Right atrium auricular region (tissue), 2 donors: ENCODE data around the gene CLSTN1. TPM values are rescaled to one million over a fixed set of nuclear protein-coding genes. Genes with fewer than 3 reads are reported as not detected.

ENCODE experiments used
- DNase-seq: peaks from one replicate; pipeline ENCODE4 v3.0.0-alpha.2; 2019; ENCODE audit warnings: low spot score
- H3K27ac ChIP-seq, 2 donors: fragments of 200-600 bp; sonication (generic); 1 replicate in 1 of 2; 2 replicates in 1 of 2; pipeline ENCODE4 v1.5.1; 2016 to 2019
- H3K27me3 ChIP-seq, 2 donors: fragments of 200-600 bp; sonication (generic); one replicate each; pipeline versions ENCODE4 v1.5.1 to v1.6.0; 2017 to 2019
- H3K36me3 ChIP-seq: fragments of 200-600 bp; sonication (generic); one replicate; pipeline ENCODE4 v1.5.1; 2016
- H3K4me1 ChIP-seq, 2 donors: fragments of 200-600 bp; sonication (generic); one replicate each; pipeline versions ENCODE4 v1.5.1 to v1.6.0; 2017 to 2019
- H3K4me3 ChIP-seq, 2 donors: fragments of 200-600 bp; sonication (generic); 1 replicate in 1 of 2; 2 replicates in 1 of 2; pipeline ENCODE4 v1.5.1; 2017 to 2019; ENCODE audit warnings: mild to moderate bottlenecking in 1 of 2, moderate library complexity in 1 of 2
- H3K9me3 ChIP-seq, 2 donors: fragments of 200-600 bp; sonication (generic); one replicate each; pipeline ENCODE4 v1.5.1; 2019
- total RNA-seq, 2 donors: library from RNA; depleted of rRNA; stranded (reverse); fragments of >200 nt; gene quantifications; one replicate each; pipeline ENCODE4 v1.1.0, GENCODE V29; 2016
- TF ChIP-seq, protein P1 (sequence below), 2 donors: fragments of 200-600 bp; sonication (generic); IDR thresholded peaks; one replicate each; pipeline ENCODE4 v1.5.1; 2019; ENCODE audit warnings: antibody characterized with exemption in 2 of 2

The CLSTN1 gene
- total RNA-seq, 2 donors from 2014 or later, result 47.5 to 54.0 TPM

- no peak overlapping the region for H3K4me3 ChIP-seq
- H3K9me3 ChIP-seq, result no peaks in the 10 kb centered on the region
- H3K27ac ChIP-seq, result no peak overlapping the region
- no peak for DNase-seq
- H3K4me1 ChIP-seq, result no peaks in the 10 kb centered on the region
- H3K27me3 ChIP-seq, result no peaks in the 10 kb centered on the region
- no peaks in the 10 kb centered on the region for H3K36me3 ChIP-seq
- TF ChIP-seq, protein P1, sequence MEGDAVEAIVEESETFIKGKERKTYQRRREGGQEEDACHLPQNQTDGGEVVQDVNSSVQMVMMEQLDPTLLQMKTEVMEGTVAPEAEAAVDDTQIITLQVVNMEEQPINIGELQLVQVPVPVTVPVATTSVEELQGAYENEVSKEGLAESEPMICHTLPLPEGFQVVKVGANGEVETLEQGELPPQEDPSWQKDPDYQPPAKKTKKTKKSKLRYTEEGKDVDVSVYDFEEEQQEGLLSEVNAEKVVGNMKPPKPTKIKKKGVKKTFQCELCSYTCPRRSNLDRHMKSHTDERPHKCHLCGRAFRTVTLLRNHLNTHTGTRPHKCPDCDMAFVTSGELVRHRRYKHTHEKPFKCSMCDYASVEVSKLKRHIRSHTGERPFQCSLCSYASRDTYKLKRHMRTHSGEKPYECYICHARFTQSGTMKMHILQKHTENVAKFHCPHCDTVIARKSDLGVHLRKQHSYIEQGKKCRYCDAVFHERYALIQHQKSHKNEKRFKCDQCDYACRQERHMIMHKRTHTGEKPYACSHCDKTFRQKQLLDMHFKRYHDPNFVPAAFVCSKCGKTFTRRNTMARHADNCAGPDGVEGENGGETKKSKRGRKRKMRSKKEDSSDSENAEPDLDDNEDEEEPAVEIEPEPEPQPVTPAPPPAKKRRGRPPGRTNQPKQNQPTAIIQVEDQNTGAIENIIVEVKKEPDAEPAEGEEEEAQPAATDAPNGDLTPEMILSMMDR (IDR thresholded peaks at IDR 0.05), result no peak
Observed at GRCh38 chr1:9680828-9681227, 142.9 kb downstream of the CLSTN1 start.

DNA sequence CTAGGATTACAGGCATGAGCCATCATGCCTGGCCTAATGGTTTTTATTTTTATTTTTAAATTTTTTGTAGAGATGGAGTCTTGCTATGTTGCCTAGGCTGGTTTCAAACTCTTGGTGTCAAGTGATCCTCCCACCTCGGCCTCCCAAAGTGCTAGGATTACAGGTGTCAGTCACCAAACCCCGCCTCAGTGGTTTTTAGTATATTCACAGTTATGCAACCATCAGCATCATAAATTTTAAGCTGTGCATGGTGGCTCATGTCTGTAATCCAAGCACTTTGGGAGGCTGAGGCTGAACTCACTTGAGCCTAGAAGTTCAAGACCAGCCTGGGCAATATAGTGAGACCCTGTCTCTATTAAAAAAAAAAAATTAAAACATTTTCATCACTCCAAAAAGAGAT is 143.7 kb downstream of the CLSTN1 start:
- Histone ChIP-seq H3K4me3 (no peak overlapping the region), H3K27me3 (no peaks in the 10 kb centered on the region), H3K36me3 (no peaks in the 10 kb centered on the region), H3K9me3 (no peaks in the 10 kb centered on the region), H3K4me1 (no peaks in the 10 kb centered on the region), H3K27ac (no peak overlapping the region)
- no peak for DNase-seq
- TF ChIP-seq, protein P1 (IDR thresholded peaks at IDR 0.05), result no peak

Other genes with a start within 250 kb of the CLSTN1 start
- 10 to 100 TPM; 17.2 to 18.6 TPM for gene TMEM201, start 235.1 kb downstream of the CLSTN1 start, total RNA-seq
- gene PIK3CD, start 172.2 kb downstream of the CLSTN1 start, total RNA-seq, result 1 to 10 TPM; 4.7 to 7.4 TPM
- gene CTNNBIP1, start 86.3 kb upstream of the CLSTN1 start, total RNA-seq, result 10 to 100 TPM; 22.3 to 31.9 TPM
- 10 to 100 TPM; 25.0 to 32.1 TPM for gene LZIC, start 119.4 kb upstream of the CLSTN1 start, total RNA-seq
- 10 to 100 TPM; 10.0 to 13.9 TPM for gene NMNAT1, start 119.5 kb upstream of the CLSTN1 start, total RNA-seq
- gene RBP7, start 173.3 kb upstream of the CLSTN1 start, total RNA-seq, result 10 to 100 TPM; 31.4 to 33.9 TPM
- 10 to 100 TPM; 50.2 to 71.3 TPM for gene UBE4B, start 209.0 kb upstream of the CLSTN1 start, total RNA-seq